ENCODE data around the gene MAPK8IP1.
A peak's percentile ranks its signal among the peaks of the same experiment; 100 is the strongest.
"Not testable (repeated sequence)": the region's sequence is repeated elsewhere in the genome, so short reads cannot be mapped to it uniquely, and the experiment has no call there.

The MAPK8IP1 gene

DNA sequence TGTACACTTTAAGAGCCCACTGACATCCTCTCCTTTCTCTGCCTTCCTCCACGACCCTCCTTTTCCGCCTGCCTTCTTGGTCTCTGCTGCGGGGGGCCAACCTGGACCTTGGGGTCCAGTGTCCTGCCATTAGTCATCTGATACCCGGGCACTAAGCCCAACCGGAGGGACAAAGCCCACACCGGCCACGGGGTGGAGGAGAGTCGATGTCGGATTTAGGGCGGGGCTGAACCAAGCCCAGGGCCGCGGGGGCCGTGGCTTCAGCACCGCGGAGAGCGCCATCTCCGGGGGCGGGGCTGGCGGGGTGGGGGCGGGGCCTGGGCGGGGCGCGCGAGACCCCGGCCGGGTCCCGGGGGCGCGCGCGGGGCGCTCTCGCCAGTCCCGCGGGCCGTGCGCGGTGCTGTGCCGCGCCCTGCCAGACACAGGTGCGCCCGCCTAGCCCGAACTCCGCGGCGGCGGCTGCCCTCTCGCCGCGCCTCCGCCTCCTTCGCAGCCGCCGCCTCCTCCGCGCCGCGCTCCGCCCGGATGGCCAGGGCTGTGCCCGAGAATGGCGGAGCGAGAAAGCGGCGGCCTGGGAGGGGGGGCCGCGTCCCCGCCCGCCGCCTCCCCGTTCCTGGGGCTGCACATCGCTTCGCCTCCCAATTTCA, at the start of gene MAPK8IP1:
Gene MAPK8IP1, plus strand, starts transcription at position 378 of the 647 bp plus-strand sequence. Its CDS starts 170 bp downstream, at position 548.
- DNase-seq, result peak; percentile 23 to 25

GRCh38 chr11:45839204-45839603, 46.2 kb upstream of the MAPK8IP1 start:
- no peak for DNase-seq

DNA sequence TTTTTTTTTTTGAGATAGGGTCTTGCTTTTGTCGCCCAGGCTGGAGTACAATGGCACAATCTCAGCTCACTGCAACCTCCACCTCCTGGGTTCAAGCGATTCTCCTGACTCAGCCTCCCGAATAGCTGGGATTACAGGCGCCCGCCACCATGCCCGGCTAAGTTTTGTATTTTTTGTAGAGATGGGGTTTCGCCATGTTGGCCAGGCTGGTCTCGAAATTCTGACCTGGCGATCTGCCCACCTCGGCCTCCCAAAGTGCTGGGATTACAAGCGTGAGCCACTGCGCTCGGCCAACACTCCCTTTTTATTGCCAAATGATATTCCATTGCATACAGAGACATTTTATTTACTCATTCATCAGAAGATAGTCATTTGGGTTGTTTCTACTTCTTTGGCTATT, 45.2 kb upstream of the MAPK8IP1 start:
- not testable (repeated sequence) for DNase-seq

GRCh38 chr11:45843158-45843924, 42.1 kb upstream of the MAPK8IP1 start:
- DNase-seq, result peak; percentile 80 to 82

DNA sequence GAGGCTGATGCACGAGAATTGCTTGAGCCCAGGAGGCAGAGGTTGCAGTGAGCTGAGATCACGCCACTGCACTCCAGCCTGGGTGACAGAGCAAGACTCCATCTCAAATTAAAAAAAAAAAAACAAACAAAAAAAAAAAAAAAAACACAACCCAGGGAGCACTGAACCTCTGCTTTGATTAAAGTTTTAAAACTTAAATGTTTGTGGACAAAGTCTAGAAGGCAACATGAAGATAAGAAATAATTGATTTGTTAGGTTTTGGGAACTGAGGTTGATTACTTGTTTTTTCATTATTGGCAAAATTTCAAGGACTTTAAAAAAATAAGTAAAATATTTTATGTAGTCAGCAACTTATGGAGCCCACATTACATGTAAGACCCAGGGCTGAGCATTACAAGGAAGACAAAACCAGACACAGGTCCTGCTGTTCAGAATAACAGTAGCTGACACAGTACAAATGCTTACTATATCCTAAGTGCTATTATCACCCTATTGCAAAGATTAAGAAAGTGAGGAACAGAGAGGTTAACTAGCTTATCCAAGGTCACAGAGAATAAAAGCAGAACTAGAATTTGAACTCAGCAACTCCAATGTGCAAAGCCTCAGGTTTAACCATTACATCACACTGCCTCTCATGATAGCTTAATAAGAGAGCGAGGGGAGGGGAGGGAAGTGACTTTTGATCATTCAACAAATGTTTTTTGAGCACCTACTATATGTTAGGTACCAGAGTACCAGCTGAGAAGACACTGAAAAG, 40.5 kb upstream of the MAPK8IP1 start:
- no peak for DNase-seq

DNA sequence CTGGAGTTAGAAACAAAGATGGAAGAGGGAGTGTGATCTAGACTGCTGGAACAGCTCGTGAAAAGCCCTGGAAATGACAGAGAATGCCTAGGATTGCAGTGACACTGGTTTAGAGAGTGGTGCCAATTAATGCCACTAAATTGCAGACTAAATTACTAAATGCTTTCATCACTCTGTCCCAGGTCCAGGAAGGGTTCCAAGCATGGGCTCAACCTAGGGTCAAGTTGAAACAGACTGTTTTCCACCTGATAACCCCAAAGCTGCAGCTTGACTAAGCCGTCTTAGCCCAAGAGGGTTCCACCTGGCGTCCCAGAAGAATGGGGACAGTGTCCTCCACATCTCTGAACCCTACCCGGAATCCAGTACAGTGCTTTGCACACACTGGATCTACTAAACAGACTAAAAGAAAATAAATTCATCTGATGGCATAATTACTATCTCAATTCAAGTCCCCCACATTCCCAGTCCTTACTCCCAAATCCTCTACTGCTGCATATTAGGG, 39.2 kb upstream of the MAPK8IP1 start:
- no peak for DNase-seq

GRCh38 chr11:45846974-45847910, 38.2 kb upstream of the MAPK8IP1 start, which contains the start of gene CRY2:
Gene CRY2, plus strand, starts transcription at chr11:45847475. Its CDS starts 16 bp downstream, at chr11:45847491.
- DNase-seq, result peak; percentile 99

GRCh38 chr11:45847911-45848316, 37.5 kb upstream of the MAPK8IP1 start:
- peak; percentile 5 to 26 for DNase-seq

- DNase-seq, result no peak
Observed at GRCh38 chr11:45848654-45849081, 36.8 kb upstream of the MAPK8IP1 start.

DNA sequence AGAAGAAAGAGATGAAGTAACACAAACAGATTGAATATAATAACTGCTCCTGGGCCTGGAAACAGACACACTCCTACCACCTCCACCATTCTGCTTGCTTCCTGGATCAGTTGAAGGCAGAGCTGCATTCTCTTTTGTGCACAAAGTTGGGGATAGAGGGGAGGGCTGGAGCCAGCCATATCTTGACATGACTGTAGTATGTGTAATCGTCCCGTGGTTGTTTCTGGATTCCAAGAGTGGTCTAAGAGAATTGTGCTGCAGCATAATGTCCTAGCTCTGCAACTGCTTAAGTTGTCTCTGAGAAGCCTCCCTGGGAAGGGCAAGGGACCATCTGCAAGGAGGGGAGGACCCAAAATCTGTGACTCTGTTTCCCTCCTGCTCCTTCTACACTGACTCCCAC, 35.0 kb upstream of the MAPK8IP1 start:
- DNase-seq, result no peak

- no peak for DNase-seq
Observed at GRCh38 chr11:45851228-45851627, 34.2 kb upstream of the MAPK8IP1 start.

GRCh38 chr11:45852018-45852711, 33.3 kb upstream of the MAPK8IP1 start:
- no peak for DNase-seq

GRCh38 chr11:45852712-45853101, 32.7 kb upstream of the MAPK8IP1 start:
- no peak for DNase-seq

DNA sequence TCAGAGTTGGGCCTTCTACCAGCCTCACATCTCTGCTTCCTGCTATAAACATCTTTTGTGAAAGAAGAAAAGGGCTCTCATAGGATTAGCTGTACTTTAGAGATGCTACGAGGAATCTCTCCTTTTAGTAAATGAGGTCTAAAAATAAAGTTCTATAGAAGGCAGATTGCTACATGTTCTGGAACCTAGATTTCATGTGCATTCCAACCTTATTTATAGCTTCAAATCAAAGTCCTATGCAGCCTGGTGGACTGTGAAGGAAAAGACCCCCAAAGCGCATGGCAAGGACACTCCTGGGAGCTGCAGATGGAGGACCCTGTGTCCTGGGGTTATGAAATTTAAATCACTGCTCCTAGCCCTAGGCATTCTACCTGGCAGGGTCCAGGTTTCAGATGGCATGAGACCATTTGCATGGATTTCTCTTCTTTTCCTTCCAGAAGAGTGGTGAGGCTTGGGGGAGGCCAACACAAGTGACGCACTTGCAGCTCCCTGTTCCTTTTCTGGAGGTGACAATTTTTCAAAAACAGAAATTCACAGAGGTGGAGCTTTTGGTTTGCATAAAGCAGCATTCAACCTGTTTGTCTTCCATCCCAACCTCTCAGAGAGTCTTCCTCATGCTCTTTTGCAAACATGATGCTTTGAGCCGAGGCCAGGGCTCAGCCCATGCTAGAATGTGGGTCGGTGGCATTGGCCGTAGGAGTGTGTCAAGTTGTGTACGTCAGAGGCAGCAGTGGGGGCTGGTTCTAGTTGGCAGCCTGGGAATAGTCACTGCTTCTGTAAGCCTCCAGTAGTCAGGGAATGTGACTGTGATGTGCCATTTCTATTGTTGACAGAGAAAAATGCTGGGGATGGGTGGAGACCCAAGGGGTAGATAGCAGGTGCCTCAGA, 31.9 kb upstream of the MAPK8IP1 start:
- DNase-seq, result no peak

DNA sequence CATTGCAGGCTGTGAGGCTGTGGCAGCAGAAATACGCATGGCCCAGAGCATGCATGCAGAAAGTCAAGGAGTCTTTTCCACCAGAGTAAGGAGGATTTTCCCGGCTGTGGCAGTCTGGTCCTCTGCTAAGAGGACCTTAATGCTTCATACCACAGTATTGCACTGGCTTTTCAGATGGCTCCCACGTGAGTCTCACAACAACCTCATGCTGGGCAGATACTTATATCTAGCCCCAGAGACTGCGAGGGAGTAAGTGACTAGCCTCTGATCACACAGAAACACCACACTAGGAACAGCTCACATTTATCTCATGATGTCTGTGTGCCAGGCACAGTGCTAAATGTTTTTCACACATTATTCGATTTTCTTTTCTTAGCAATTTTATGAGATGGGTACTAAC, 30.1 kb upstream of the MAPK8IP1 start:
- no peak for DNase-seq

GRCh38 chr11:45856044-45856468, 29.4 kb upstream of the MAPK8IP1 start:
- no peak for DNase-seq

DNA sequence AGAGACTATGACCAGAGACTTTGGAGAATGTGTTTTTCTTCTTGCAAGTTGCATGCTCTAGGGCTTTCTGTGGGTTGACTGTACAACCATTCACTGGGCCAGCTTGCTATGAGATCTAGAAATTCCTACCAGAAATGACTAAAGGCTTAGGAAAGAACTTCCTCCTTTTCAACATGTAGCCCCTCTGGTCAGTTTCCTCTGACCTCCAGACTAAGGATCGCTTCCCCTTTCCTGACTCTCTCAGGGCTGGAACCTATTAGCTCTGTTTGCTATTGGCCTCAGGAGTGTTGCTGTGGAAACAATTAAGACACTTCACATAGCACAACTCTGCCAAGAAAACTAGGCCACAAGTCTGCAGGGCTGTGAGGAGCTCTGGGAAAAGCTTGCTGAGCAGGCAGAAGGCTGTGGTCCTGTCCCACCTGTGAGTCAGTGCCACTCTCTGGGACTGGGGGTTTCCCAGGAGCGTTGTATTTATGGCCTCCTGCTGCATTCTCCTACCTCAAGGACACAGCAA, 27.4 kb upstream of the MAPK8IP1 start:
- no peak for DNase-seq

DNA sequence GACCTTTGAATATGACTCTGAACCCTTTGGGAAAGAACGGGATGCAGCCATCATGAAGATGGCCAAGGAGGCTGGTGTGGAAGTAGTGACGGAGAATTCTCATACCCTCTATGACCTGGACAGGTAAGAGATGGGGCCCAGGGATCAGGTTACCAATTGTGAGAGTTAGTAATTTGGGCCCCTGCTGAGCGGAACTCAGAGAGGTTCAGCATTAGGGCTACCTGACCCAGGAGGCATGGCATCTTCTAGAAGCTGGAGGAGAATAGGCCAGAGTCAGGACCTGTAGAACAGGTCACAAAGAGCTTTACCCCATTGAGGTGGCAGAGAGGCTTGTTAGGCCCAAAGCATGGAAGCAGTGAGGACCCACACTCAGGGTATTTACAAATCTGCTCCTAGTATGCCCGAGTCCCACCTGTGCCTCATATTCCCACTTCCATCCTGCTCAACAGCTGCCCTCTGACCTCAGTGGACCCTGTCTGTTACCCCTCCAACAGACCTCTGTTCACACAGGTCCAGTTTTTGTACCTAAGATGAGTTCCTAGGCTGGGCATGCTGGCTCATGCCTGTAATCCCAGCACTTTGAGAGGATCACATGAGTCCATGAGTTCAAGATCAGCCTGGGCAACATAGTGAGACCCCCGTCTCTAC, 26.6 kb upstream of the MAPK8IP1 start:
- DNase-seq, result no peak

GRCh38 chr11:45859661-45860140, 25.8 kb upstream of the MAPK8IP1 start:
- no peak for DNase-seq

Data from activated CD4-positive, alpha-beta T cell treated with anti-CD3 and anti-CD28 coated beads, Interleukin-2, amount 50 U/mL, for 4 hours (primary cell).